GM18861 (cell line): Measurements from ENCODE around the gene PEDS1.
A peak's percentile ranks its signal among the peaks of the same experiment; 100 is the strongest.
"Not testable (repeated sequence)": the region's sequence is repeated elsewhere in the genome, so short reads cannot be mapped to it uniquely, and the experiment has no call there.

Source experiments
- ATAC-seq: cut with Tn5 transposase; IDR thresholded peaks from one replicate; pipeline ENCODE4 v1.9.1; 2021; ENCODE audit not compliant: unreplicated experiment

Gene PEDS1

GRCh38 chr20:50163570-50164317 lies 10.2 kb upstream of the PEDS1 start:
- ATAC-seq: no peak

DNA sequence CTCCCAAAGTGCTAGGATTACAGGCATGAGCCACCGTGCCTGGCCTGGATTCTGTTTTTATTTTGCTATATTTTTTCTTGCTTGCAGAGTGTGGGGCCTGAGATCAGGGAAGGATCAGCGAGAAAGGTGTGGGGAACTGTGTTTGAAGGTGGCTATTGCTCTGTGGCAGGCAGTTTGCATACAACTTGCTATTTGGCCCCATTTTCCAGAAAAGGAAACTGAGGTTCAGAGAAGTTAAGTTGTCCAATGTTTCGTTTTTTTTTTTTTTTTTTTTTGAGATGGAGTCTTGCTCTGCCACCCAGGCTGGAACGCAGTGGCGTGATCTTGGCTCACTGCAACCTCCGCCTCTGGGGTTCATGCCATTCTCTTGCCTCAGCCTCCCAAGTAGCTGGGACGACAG lies 8.0 kb upstream of the PEDS1 start:
- ATAC-seq: not testable (repeated sequence)

DNA sequence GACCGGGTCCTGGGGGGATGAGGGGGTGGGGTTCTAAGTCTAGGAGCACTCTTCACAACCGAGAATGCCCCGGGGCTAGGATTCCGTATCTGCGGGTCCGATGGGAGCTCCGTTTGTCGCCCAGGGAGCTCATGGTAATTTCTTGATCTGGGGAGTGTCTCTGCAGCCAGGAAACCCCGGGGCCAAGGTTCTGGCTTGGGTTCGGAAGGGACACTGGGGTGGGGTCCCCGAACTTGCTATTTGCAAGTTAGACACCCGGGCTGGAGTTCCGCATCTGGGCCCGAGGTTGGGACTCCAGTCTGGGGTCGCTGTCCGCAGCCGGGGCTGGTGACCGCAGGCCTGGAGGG lies 397 bp downstream of the PEDS1 start:
- no peak for ATAC-seq

DNA sequence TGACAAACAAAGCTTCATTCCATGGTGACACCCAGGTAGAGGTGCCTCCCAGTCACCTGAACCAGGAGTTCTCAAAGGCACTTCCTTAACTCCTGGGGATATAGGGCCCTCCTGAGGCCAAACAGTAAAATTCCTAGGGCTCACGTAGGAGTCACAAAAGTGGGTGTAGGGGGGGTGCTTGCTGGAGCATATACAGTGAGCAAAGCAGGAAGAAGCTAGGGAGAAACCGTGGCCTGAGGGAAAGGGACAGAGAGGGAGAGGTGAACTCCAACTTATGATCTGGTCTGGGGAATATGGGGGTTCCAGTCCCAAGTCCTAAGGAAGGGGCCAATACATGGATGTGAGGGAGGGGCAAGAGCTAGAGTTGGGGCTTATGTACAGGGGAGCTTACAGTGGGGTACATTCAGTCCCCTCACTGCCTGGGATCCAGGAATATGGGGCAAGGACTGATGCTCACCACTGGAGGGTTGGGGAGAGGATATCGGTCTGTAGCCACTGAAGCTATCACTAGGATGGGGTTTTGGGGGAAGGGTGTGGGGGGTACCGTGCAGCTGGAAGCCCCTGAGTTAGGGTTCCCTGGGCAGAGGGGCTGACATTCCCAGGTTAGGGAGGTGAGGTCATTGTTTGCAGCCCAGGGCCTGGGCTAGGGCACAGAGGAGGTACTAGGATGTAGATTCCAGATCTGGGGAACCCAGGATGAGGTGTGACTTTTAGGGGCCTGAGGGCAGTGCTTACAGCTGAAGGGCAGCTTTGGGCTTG lies 950 bp downstream of the PEDS1 start:
- ATAC-seq: no peak

- ATAC-seq: no peak
Measured at GRCh38 chr20:50151034-50151743, 2.3 kb downstream of the PEDS1 start.

GRCh38 chr20:50149481-50150254 lies 3.9 kb downstream of the PEDS1 start:
- ATAC-seq: no peak

DNA sequence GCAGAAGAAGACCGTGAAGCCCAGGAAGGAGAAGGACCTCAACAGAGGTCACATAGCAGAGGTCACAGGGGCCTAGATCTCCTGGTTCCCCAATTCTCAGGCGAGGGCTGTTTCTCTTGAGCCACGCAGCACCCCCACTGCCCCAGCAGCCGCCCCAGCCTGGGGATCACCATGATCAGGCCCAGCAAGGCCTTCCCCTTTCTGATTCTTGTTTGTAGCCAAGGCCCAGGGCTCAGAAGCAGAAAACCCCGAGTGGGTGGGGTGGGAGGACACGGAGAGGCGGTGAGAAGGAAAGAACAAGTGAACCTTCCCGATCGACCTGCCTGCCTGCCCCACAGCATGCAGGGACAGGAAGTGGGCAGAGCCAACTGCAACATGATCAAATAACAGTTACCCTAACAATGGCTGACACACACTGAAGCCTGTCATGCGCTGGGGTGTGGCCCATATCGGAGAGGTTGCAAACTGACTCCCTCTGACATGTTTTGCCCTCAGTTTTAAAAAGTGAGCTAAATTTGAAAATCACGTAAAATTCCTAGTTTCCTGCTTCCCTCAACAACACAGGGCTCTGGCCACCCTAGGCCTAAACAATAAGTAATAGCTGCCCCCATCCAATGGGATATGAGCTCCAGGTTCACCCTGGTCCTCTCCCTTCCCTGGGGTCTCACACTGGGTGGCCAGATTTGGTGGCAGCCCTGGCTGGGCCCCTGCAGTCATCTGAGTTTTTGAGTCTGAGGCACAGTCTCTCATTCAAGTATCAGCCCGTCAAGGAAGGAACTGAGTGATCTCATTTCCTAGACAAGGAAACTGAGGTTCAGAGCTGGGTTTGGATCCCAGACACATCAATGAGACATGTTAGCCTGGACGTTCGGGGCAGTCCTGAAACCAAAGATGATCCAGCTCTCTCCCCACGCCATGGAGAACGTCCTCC lies 6.5 kb downstream of the PEDS1 start:
- ATAC-seq: peak; percentile 65

DNA sequence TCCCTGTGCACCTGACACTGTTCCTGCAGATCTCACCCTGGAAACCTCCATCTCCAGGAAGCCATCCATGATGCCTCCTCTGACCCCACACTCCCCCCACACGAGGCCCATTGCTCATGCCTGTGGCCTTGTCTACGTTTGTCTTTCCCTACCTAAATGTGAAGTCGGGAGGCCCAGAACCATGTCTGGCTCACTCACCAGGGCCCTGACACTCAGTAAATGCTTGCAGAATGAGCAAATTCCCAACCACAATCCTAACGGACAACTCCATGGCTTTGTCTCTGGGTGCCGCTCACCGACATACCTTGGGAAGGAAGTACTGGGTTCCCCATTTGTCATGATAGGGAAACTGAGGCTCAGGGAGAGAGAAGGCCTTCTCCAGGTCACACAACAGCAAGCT lies 7.3 kb downstream of the PEDS1 start:
- no peak for ATAC-seq

DNA sequence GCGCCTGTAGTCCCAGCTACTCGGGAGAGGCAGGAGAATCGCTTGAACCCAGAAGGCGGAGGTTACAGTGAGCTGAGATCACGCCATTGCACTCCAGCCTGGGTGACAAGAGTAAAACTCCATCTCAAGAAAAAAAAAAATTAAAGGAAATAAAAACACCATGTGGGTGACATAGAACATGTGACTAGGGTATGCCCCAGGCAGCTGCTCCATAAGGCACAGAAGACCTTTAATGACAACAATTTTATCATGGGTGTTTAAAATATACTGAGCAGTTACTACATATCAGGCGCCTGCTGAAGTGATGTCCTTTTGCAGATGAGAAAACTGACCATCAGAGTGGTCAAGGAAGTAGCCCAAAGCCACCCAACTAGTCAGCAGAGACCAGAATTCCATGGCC lies 8.0 kb downstream of the PEDS1 start:
- ATAC-seq: no peak

GRCh38 chr20:50144362-50144761 lies 9.2 kb downstream of the PEDS1 start:
- ATAC-seq: no peak

- no peak for ATAC-seq
Measured at GRCh38 chr20:50142812-50143211, 10.7 kb downstream of the PEDS1 start.

DNA sequence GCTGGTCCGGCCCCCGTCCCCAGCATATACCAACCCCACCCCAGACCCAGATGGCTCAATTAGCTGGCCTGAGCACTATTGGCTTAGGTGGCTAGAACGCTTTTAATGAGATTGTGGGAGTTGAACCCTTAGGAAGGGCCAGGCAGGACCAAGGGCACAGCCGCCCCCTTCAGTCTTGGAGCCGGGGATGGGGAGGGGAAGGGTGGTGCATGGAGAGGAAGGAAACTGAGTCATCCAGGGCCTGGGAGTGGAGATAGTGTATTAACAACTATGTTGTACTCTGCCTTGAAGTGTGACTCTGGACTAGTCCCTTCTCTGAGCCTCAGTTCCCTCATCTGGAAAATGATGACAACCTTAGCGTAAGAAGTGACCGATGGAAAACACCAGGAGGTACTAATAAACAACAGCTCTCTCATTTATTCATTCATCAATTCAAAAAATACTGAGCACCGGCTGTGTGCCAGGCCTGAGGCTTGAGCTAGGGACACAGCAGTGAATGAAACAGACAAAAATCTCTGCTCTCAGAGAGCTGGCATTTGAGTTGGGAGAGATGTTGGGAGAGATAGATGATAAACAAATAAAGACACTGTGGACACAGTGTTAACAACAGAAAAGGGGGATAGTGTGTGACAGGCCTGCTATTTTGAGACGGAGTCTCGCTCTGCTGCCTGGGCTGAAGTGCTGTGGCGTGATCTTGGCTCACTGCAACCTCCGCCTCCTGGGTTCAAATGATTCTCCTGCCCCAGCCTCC lies 11.5 kb downstream of the PEDS1 start:
- no peak for ATAC-seq

GRCh38 chr20:50141018-50141675 lies 12.4 kb downstream of the PEDS1 start:
- ATAC-seq: no peak

- ATAC-seq: no peak
Measured at GRCh38 chr20:50140339-50140859, 13.1 kb downstream of the PEDS1 start.

DNA sequence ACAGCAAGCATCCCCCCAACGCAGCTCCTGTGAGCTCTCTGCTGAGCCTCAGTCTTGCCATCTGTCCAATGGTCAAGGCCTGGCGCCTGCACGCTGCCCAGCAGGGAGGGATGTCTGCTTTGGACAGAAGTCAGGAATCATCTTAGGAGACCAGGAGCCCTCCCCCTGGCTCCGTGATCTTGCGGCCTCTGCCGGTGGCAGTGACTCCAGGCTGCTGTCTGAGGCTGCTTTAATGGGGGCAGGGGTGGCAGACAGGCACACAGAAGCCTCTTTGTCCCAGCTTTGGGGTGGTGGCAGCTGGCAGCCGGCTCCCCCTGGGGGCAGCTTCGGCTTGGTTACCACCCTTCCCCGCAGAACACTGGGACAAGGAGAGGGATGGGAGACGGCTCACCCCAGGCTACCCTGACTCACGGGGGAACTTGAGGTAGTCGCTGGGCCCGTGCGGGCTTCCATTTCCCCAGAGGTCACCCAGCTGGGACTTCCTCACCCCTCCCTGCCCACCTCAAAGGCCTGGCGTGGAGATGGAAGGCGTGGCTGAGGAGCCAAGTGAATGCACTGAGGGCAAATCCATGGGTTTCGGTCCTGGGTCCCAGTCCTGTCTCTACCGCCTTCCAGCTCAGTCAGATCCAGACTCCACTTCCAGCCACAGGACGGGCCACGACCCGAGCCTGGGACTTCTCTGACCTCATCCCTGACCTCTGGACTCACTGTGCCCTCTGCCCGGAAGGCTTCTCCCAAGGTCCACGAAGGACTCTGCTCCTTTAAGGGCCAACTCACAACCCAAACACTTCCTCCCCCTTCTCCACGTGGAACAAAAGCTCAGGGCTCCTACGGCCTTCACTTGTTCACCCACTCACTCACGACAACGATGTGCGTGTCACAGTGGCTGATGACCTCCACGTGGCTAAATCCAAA lies 14.8 kb downstream of the PEDS1 start:
- ATAC-seq: no peak

GRCh38 chr20:50138120-50138478 lies 15.4 kb downstream of the PEDS1 start:
- ATAC-seq: no peak

DNA sequence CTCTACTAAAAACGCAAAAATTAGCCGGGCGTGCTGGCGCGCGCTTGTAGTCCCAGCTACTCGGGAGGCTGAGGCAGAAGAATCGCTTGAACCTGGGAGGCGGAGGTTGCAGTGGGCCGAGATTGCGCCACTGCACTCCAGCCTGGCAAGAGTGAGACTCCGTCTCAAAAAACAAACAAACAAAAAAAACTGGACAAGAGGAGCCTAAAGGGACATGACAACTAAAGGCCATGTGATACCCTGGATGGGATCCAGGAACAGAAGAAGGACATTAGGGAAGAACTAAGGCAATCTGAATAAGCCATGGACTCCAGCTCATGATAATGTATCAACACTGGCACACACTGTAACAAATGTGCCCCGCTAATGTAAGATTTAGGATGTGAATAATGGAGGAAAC lies 15.8 kb downstream of the PEDS1 start:
- ATAC-seq: not testable (repeated sequence)
